Measurements from ENCODE around the gene F13A1.

DNA sequence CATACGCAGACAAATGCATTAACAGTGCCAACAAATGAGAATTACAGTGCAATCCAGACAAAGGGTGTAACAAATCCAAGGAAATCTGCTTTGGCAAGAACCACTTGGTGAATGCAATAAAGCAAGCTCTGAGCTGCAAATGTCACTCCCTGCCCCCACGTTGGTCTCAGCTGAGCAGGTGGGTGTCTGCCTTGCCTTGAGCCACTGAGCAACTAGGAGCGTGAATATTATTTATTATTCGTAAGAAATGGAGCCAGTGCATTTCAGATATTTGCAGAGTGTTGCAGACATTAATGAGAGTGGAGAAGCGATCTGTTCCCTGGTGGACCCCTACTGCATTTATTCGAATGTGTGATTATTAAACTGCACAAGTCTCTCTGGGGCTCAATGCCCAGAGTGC, 36.6 kb upstream of the F13A1 start:
- TF ChIP-seq POLR2AphosphoS5 (IDR thresholded peaks at IDR 0.05) (no peak), POLR2A (IDR thresholded peaks at IDR 0.05) (no peak)
- TF ChIP-seq, protein P1, sequence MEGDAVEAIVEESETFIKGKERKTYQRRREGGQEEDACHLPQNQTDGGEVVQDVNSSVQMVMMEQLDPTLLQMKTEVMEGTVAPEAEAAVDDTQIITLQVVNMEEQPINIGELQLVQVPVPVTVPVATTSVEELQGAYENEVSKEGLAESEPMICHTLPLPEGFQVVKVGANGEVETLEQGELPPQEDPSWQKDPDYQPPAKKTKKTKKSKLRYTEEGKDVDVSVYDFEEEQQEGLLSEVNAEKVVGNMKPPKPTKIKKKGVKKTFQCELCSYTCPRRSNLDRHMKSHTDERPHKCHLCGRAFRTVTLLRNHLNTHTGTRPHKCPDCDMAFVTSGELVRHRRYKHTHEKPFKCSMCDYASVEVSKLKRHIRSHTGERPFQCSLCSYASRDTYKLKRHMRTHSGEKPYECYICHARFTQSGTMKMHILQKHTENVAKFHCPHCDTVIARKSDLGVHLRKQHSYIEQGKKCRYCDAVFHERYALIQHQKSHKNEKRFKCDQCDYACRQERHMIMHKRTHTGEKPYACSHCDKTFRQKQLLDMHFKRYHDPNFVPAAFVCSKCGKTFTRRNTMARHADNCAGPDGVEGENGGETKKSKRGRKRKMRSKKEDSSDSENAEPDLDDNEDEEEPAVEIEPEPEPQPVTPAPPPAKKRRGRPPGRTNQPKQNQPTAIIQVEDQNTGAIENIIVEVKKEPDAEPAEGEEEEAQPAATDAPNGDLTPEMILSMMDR (IDR thresholded peaks at IDR 0.05): no peak

Data from gastroesophageal sphincter (tissue), 3 donors.